Lung (tissue), 12 donors: ENCODE data around the gene LRRC1. TPM values are rescaled to one million over a fixed set of nuclear protein-coding genes. Genes with fewer than 3 reads are reported as not detected.

Experiments
- ATAC-seq: fragments of 200-7000 bp; cut with Tn5 transposase; one replicate; pipeline ENCODE4 v1.9.1; 2020; ENCODE audit warnings: moderate number of reproducible peaks; ENCODE audit not compliant: insufficient read depth, low FRiP score
- DNase-seq, 3 donors: peaks; one replicate each; pipeline ENCODE4 v3.0.0-alpha.2; 2013 to 2017
- H3K27ac ChIP-seq, 2 donors: one replicate each; pipeline ENCODE4 v1.5.1; 2013; ENCODE audit warnings: mild to moderate bottlenecking in 2 of 2, moderate library complexity in 2 of 2, control low read depth in 1 of 2, inconsistent platforms in 1 of 2, low read depth in 1 of 2, low read length in 1 of 2
- H3K27me3 ChIP-seq, 3 donors: one replicate each; pipeline ENCODE4 v1.5.1; 2013; ENCODE audit warnings: low read length in 2 of 3; ENCODE audit not compliant: control insufficient read depth in 3 of 3, insufficient read depth in 3 of 3
- H3K36me3 ChIP-seq, 4 donors: one replicate each; pipeline ENCODE4 v1.5.1; 2013; ENCODE audit warnings: low read length in 4 of 4, mild to moderate bottlenecking in 1 of 4, moderate library complexity in 1 of 4; ENCODE audit not compliant: control insufficient read depth in 4 of 4, insufficient read depth in 4 of 4
- H3K4me1 ChIP-seq, 5 donors: one replicate each; pipeline ENCODE4 v1.5.1; 2013; ENCODE audit warnings: low read length in 5 of 5, mild to moderate bottlenecking in 2 of 5, moderate library complexity in 1 of 5; ENCODE audit not compliant: control insufficient read depth in 5 of 5, insufficient read depth in 5 of 5
- H3K4me3 ChIP-seq: one replicate; pipeline ENCODE4 v1.5.1; 2013; ENCODE audit warnings: mild to moderate bottlenecking, control low read depth, moderate library complexity
- H3K9ac ChIP-seq, 2 donors: one replicate each; pipeline ENCODE4 v1.5.1; 2013; ENCODE audit warnings: low read length in 2 of 2, control low read depth in 1 of 2; ENCODE audit not compliant: insufficient read depth in 1 of 2
- H3K9me3 ChIP-seq, 4 donors: one replicate each; pipeline ENCODE4 v1.5.1; 2013; ENCODE audit warnings: low read length in 3 of 4, mild to moderate bottlenecking in 1 of 4, moderate library complexity in 1 of 4; ENCODE audit not compliant: control insufficient read depth in 4 of 4, insufficient read depth in 3 of 4
- WGBS, 2 donors: extraction: QIAGEN DNeasy Blood & Tissue Kit; methylation state at CpG; one replicate each; pipeline ENCODE4 v1.1.7; 2013; 5-methylcytosine and 5-hydroxymethylcytosine counted together
- polyA plus RNA-seq, 2 donors: library from polyadenylated mRNA; stranded (reverse); fragments of 200-250 nt; gene quantifications; one replicate each; pipeline ENCODE4 v1.2.1, GENCODE V29; 2013
- total RNA-seq, 2 donors: library from RNA; depleted of rRNA in 1 of 2; stranded (reverse); fragments of >200 nt in 1 of 2; gene quantifications; one replicate each; pipeline ENCODE4 v1.2.1, GENCODE V29; 2014 to 2021
- TF ChIP-seq, protein P1 (sequence below): IDR thresholded peaks from 2 replicates; pipeline ENCODE4 v1.5.1; 2012; ENCODE audit warnings: mild to moderate bottlenecking; ENCODE audit errors: control extremely low read depth, extremely low read depth
- donor health status: control.
- donor health status: control.
- donor health status: Bipolar disorder and iron deficiency.
- donor health status: healthy.
- donor health status: DM: yes; HTN: yes; CAD: no.

The LRRC1 gene
- total and polyA plus RNA-seq, 4 donors: 4.8 to 19.9 (median 9.9) TPM

DNA sequence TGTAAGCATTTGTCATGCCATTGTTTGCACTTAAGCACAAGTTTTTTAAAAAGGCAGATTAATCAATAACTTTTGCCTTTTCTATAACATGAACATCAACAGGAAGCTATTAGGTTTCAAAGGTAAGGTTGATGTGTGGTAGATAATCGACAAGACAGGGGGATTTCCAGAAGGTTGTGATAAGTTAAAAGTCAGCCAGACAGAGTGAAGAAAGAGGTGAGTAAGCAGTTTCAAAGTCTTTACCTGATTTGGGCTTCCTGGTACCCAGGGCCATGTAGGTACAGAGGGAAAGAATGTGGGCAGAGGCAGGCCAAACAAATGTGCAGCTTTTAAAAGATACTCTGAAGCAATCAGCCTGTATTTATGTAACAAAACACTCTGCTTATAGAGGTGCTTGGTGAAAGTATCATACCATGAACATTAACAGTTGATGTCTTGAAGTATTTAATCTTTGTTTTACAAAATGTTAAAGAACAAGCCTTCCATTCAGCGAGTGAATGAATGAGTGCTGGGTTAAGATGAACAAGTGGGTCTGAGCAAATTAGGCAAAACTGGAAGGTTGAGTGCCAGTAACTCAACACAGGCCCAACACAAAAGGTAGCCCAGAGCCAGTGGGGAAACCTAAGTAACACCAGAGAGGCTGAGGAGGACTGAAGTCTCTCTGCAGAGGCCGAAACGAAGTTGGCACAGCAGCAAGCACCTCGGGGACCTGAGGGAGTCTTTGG is 60.2 kb downstream of the LRRC1 start:
- Histone ChIP-seq H3K36me3 (no peaks in the 10 kb centered on the region), H3K27me3 (no peaks in the 10 kb centered on the region), H3K9ac (no peak overlapping the region), H3K4me1 (peaks cover 0 to 17% (median 0%) of the 10 kb centered on the region in 5 donors), H3K9me3 (no peaks in the 10 kb centered on the region), H3K4me3 (no peak overlapping the region), H3K27ac (no peak overlapping the region)
- peak in 2 of 3 donors; percentile 28 to 34 for DNase-seq
- peak; percentile 70 for ATAC-seq
- WGBS, 2 donors: 63 to 82% methylated on average over 5 of the region's 5 CpGs
- TF ChIP-seq, protein P1, sequence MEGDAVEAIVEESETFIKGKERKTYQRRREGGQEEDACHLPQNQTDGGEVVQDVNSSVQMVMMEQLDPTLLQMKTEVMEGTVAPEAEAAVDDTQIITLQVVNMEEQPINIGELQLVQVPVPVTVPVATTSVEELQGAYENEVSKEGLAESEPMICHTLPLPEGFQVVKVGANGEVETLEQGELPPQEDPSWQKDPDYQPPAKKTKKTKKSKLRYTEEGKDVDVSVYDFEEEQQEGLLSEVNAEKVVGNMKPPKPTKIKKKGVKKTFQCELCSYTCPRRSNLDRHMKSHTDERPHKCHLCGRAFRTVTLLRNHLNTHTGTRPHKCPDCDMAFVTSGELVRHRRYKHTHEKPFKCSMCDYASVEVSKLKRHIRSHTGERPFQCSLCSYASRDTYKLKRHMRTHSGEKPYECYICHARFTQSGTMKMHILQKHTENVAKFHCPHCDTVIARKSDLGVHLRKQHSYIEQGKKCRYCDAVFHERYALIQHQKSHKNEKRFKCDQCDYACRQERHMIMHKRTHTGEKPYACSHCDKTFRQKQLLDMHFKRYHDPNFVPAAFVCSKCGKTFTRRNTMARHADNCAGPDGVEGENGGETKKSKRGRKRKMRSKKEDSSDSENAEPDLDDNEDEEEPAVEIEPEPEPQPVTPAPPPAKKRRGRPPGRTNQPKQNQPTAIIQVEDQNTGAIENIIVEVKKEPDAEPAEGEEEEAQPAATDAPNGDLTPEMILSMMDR: no peak

DNA sequence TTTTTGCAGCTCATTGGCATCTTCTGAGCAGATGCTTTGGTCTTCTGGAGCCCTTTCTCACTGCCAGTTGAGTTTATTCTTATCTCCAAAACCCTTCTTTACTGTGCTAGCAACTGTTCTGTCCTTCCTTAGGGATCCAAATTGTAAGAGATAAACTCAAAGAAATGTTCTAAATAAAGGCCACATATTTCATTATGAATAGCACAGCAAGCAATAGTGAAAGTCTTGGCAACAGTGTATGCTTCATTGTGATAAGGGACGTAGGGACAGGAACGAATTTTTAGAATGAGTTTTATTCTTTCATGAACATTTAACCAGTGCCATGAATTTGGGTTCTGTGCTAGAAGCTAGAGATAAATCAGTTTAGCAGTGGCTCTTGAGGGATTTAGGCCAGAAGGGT is 61.1 kb downstream of the LRRC1 start:
- ATAC-seq (no peak), DNase-seq (no peak)
- H3K9ac ChIP-seq: no peak overlapping the region
- peaks cover 0 to 17% (median 0%) of the 10 kb centered on the region in 5 donors for H3K4me1 ChIP-seq
- H3K36me3 ChIP-seq: no peaks in the 10 kb centered on the region
- TF ChIP-seq, protein P1: no peak
- no peaks in the 10 kb centered on the region for H3K9me3 ChIP-seq
- H3K27ac ChIP-seq: no peak overlapping the region
- 66 to 85% methylated on average over 2 of the region's 2 CpGs for WGBS, 2 donors
- no peaks in the 10 kb centered on the region for H3K27me3 ChIP-seq
- H3K4me3 ChIP-seq: no peak overlapping the region

DNA sequence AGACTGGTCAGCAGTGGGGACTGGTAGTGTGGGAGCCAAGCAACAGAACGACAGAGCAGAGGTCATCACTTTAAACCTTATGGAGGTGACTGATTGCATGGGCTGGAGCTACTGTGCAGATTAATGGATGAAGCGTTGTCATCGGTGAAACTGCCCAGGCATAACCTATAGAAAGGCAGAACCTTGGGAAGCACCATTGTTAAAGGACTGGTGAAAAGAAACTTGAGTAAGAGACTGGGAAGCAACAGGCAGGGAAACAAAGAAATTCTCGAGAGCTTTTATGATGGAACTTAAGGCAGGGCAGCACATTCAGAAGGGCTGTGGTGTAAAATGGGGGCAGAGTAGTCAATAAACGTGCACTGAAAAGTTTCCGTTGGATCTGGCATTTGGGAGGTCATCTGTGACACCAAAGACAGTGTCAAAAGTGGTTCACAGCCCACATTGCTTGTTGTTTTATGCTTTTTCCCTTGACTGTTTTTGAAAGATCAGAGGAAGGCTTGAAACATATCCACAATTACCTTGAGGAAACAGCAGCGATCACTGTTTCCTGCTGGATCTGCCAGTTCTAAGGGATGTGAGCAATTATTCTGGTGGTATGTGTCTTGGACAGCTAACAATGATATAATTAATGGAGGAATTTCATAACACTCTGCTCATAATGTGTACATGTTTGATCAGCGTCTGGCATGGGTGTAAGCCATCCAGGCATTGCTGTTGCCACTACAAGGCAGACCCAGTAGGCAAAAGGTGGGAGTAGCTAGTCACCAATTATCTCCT is 62.7 kb downstream of the LRRC1 start:
- ATAC-seq (no peak), DNase-seq (peak in 1 of 3 donors; percentile 16)
- 62 to 74% methylated on average over 8 of the region's 8 CpGs for WGBS, 2 donors
- no peaks in the 10 kb centered on the region for H3K36me3 ChIP-seq
- H3K27ac ChIP-seq: no peak overlapping the region
- H3K4me3 ChIP-seq: no peak overlapping the region
- H3K4me1 ChIP-seq: peaks cover 0 to 17% (median 2%) of the 10 kb centered on the region in 5 donors
- H3K9ac ChIP-seq: no peak overlapping the region
- H3K27me3 ChIP-seq: no peaks in the 10 kb centered on the region
- TF ChIP-seq, protein P1: no peak
- no peaks in the 10 kb centered on the region for H3K9me3 ChIP-seq
